DND-41 (cell line): ENCODE measurements around the gene ACTR2.

Source experiments
- ATAC-seq: fragments of 200-7000 bp; cut with Tn5 transposase; 3 replicates; pipeline ENCODE4 v1.9.1; 2021; ENCODE audit warnings: low read depth; ENCODE audit not compliant: insufficient read depth
- DNase-seq: peaks from one replicate; pipeline ENCODE4 v3.0.0-alpha.2; 2020
- H2AFZ ChIP-seq: 2 replicates; pipeline ENCODE4 v1.6.0; 2012; ENCODE audit warnings: low read depth, low read length
- H3K27ac ChIP-seq: 2 replicates; pipeline ENCODE4 v1.5.1; 2012; ENCODE audit warnings: low read length, inconsistent platforms
- H3K27me3 ChIP-seq: fragments of 200-600 bp; sonication (generic); 2 replicates; pipeline ENCODE4 v1.6.0; 2012; ENCODE audit warnings: low read length, mild to moderate bottlenecking, inconsistent platforms; ENCODE audit not compliant: insufficient read depth, poor library complexity
- H3K36me3 ChIP-seq: 2 replicates; pipeline ENCODE4 v1.5.1; 2012; ENCODE audit warnings: low read length, inconsistent platforms; ENCODE audit not compliant: insufficient read depth
- H3K4me1 ChIP-seq: 2 replicates; pipeline ENCODE4 v1.5.1; 2012; ENCODE audit warnings: mild to moderate bottlenecking, low read length; ENCODE audit not compliant: insufficient read depth
- H3K4me2 ChIP-seq: 2 replicates; pipeline ENCODE4 v1.6.0; 2012; ENCODE audit warnings: mild to moderate bottlenecking, moderate library complexity, low read length, inconsistent platforms; ENCODE audit not compliant: insufficient read depth
- H3K4me3 ChIP-seq, 2 experiments: fragments of 200-600 bp in 1 of 2; shearing (Covaris generic) in 1 of 2; 2 replicates each; pipeline ENCODE4 v1.5.1; 2012 to 2016; ENCODE audit warnings: inconsistent platforms in 2 of 2, low read length in 2 of 2, mild to moderate bottlenecking in 2 of 2, low read depth in 1 of 2, moderate library complexity in 1 of 2
- H3K79me2 ChIP-seq: 2 replicates; pipeline ENCODE4 v1.6.0; 2012; ENCODE audit warnings: low read length, inconsistent platforms; ENCODE audit not compliant: insufficient read depth
- H3K9ac ChIP-seq: 2 replicates; pipeline ENCODE4 v1.6.0; 2012; ENCODE audit warnings: low read depth, mild to moderate bottlenecking, inconsistent platforms, low read length, moderate library complexity
- H3K9me3 ChIP-seq: 2 replicates; pipeline ENCODE4 v1.5.1; 2012; ENCODE audit warnings: low read length, moderate library complexity, mild to moderate bottlenecking, inconsistent platforms; ENCODE audit not compliant: insufficient read depth, severe bottlenecking
- H4K20me1 ChIP-seq: 2 replicates; pipeline ENCODE4 v1.6.0; 2012; ENCODE audit warnings: low read length; ENCODE audit not compliant: insufficient read depth
- EZH2 ChIP-seq: IDR thresholded peaks from 3 replicates; pipeline ENCODE4 v1.6.1; 2012; ENCODE audit warnings: borderline replicate concordance, low read depth, mild to moderate bottlenecking, moderate library complexity, low read length, inconsistent platforms; ENCODE audit not compliant: severe bottlenecking
- TF ChIP-seq, protein P1 (sequence below): IDR thresholded peaks from 2 replicates; pipeline ENCODE4 v1.5.1; 2012; ENCODE audit warnings: borderline replicate concordance, low read length, moderate library complexity, mild to moderate bottlenecking; ENCODE audit not compliant: poor library complexity, severe bottlenecking; ENCODE audit errors: extremely low read depth

The ACTR2 gene

GRCh38 chr2:65281627-65282351 is 54.2 kb downstream of the ACTR2 start:
- Histone ChIP-seq H3K4me3 (no peak overlapping the region), H3K9ac (no peak overlapping the region), H3K79me2 (no peaks in the 10 kb centered on the region), H3K27me3 (no peaks in the 10 kb centered on the region), H3K36me3 (no peaks in the 10 kb centered on the region), H3K27ac (no peak overlapping the region), H3K4me1 (peaks cover 18% of the 10 kb centered on the region), H2AFZ (no peak overlapping the region), H3K4me2 (no peak overlapping the region), H3K9me3 (no peaks in the 10 kb centered on the region), H4K20me1 (no peaks in the 10 kb centered on the region)
- no peak for ATAC-seq
- no peak for DNase-seq
- TF ChIP-seq EZH2: no peak
- TF ChIP-seq, protein P1, sequence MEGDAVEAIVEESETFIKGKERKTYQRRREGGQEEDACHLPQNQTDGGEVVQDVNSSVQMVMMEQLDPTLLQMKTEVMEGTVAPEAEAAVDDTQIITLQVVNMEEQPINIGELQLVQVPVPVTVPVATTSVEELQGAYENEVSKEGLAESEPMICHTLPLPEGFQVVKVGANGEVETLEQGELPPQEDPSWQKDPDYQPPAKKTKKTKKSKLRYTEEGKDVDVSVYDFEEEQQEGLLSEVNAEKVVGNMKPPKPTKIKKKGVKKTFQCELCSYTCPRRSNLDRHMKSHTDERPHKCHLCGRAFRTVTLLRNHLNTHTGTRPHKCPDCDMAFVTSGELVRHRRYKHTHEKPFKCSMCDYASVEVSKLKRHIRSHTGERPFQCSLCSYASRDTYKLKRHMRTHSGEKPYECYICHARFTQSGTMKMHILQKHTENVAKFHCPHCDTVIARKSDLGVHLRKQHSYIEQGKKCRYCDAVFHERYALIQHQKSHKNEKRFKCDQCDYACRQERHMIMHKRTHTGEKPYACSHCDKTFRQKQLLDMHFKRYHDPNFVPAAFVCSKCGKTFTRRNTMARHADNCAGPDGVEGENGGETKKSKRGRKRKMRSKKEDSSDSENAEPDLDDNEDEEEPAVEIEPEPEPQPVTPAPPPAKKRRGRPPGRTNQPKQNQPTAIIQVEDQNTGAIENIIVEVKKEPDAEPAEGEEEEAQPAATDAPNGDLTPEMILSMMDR: no peak

GRCh38 chr2:65282477-65283053 is 54.9 kb downstream of the ACTR2 start:
- H2AFZ ChIP-seq: no peak overlapping the region
- no peak overlapping the region for H3K4me2 ChIP-seq
- no peak overlapping the region for H3K27ac ChIP-seq
- ATAC-seq (no peak), DNase-seq (no peak)
- H3K27me3 ChIP-seq: no peaks in the 10 kb centered on the region
- peaks cover 18% of the 10 kb centered on the region for H3K4me1 ChIP-seq
- no peaks in the 10 kb centered on the region for H3K79me2 ChIP-seq
- TF ChIP-seq, protein P1: no peak
- no peak for TF ChIP-seq EZH2
- H3K4me3 ChIP-seq: no peak overlapping the region
- H4K20me1 ChIP-seq: no peaks in the 10 kb centered on the region
- no peak overlapping the region for H3K9ac ChIP-seq
- no peaks in the 10 kb centered on the region for H3K9me3 ChIP-seq
- H3K36me3 ChIP-seq: no peaks in the 10 kb centered on the region

DNA sequence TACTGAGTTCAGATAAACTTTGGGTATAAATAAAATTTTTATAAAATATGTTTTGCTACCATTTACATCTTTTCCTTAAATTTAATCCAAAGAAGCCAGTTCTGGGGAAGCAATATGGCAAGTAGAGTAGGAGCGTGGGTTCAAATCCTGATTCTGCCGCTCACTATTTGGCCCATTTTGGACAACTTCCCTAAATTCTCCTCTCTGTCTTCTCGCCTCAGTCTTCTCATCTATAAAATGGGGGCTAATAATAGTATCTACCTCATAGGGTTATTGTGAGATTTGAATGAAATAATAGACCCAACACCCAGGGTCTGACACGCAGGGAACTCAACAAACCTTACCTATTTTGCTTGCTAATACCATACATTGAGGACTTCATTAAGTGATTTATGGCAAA is 59.7 kb downstream of the ACTR2 start:
- Histone ChIP-seq H3K79me2 (no peaks in the 10 kb centered on the region), H3K36me3 (no peaks in the 10 kb centered on the region), H4K20me1 (no peaks in the 10 kb centered on the region), H3K9ac (no peak overlapping the region), H3K9me3 (no peaks in the 10 kb centered on the region), H2AFZ (no peak overlapping the region), H3K4me1 (no peaks in the 10 kb centered on the region), H3K27me3 (no peaks in the 10 kb centered on the region), H3K4me2 (no peak overlapping the region), H3K4me3 (no peak overlapping the region), H3K27ac (no peak overlapping the region)
- DNase-seq: no peak
- TF ChIP-seq, protein P1: no peak
- no peak for TF ChIP-seq EZH2
- ATAC-seq: no peak
